Heart right ventricle (tissue), 16 donors: ENCODE results near the gene CAMKMT. TPM values are rescaled to one million over a fixed set of nuclear protein-coding genes. Genes with fewer than 3 reads are reported as not detected.

Experiments
- ATAC-seq, 8 donors: fragments of 200-7000 bp; cut with Tn5 transposase; one replicate each; pipeline ENCODE4 v1.9.1; 2020; ENCODE audit warnings: mild to moderate bottlenecking in 8 of 8, moderate library complexity in 8 of 8, moderate number of reproducible peaks in 1 of 8
- DNase-seq, 2 donors: peaks; one replicate each; pipeline ENCODE4 v3.0.0-alpha.2; 2020
- H3K27ac ChIP-seq, 10 donors: fragments of 200-600 bp; sonication (generic) in 2 of 10; one replicate each; pipeline versions ENCODE4 v1.5.0 to v1.8.0; 2020 to 2022; ENCODE audit warnings: mild to moderate bottlenecking in 3 of 10
- H3K27me3 ChIP-seq, 7 donors: fragments of 200-600 bp; one replicate each; pipeline ENCODE4 v1.8.0; 2021 to 2022; ENCODE audit warnings: mild to moderate bottlenecking in 2 of 7
- H3K36me3 ChIP-seq, 9 donors: fragments of 200-600 bp; sonication (generic) in 1 of 9; one replicate each; pipeline versions ENCODE4 v1.5.0 to v1.8.0; 2020 to 2022; ENCODE audit warnings: mild to moderate bottlenecking in 2 of 9
- H3K4me1 ChIP-seq, 9 donors: fragments of 200-600 bp; sonication (generic) in 1 of 9; one replicate each; pipeline versions ENCODE4 v1.5.0 to v1.8.0; 2020 to 2022; ENCODE audit warnings: mild to moderate bottlenecking in 4 of 9
- H3K4me3 ChIP-seq, 10 donors: fragments of 200-600 bp; sonication (generic) in 2 of 10; one replicate each; pipeline versions ENCODE4 v1.5.0 to v1.8.0; 2020 to 2022; ENCODE audit warnings: mild to moderate bottlenecking in 7 of 10, moderate library complexity in 2 of 10
- H3K9me3 ChIP-seq, 11 donors: fragments of 200-600 bp in 10 of 11; sonication (generic) in 2 of 11; one replicate each; pipeline versions ENCODE4 v1.5.0 to v1.8.0; 2013 to 2022; ENCODE audit warnings: mild to moderate bottlenecking in 2 of 11, control low read depth in 1 of 11, moderate library complexity in 1 of 11
- CTCF ChIP-seq, 9 donors: fragments of 200-600 bp; sonication (generic) in 2 of 9; IDR thresholded peaks; one replicate each; pipeline versions ENCODE4 v1.5.0 to v1.8.0; 2021 to 2022; ENCODE audit warnings: antibody characterized with exemption in 9 of 9, mild to moderate bottlenecking in 5 of 9, moderate library complexity in 1 of 9
- WGBS, 2 donors: extraction: QIAGEN DNeasy Blood & Tissue Kit; methylation state at CpG; one replicate each; pipeline ENCODE4 v1.1.7; 2013; ENCODE audit warnings: inconsistent platforms in 1 of 2; 5-methylcytosine and 5-hydroxymethylcytosine counted together
- intact Hi-C, 10 donors: fragments of 100-400 bp; cut with DNase I; formaldehyde crosslinking; loops; one replicate each; pipeline versions ENCODE4 v1.11.1 to v1.14.2; 2022
- polyA plus RNA-seq, 2 donors: library from polyadenylated mRNA; stranded (reverse); fragments of 200-250 nt; gene quantifications; one replicate each; pipeline ENCODE4 v1.2.3, GENCODE V29; 2013
- total RNA-seq, 10 donors: library from RNA; stranded (reverse); fragmentation: NEBNext Ultra II Directional in 3 of 10; extraction: Animal tissue kit (Norgen Biotek cat#: 25700) in 3 of 10; gene quantifications; one replicate each; pipeline versions ENCODE4 v1.2.1 to v1.2.4, GENCODE V29; 2021 to 2023
- donor health status: Arrhythmogenic right ventricular cardiomyopathy.
- donor health status: ischemic (EF 13 %, LVEDD 7.1; RV severe dilation, severe dysfunction).
- donor health status: healthy with polysubstance abuse.
- donor health status: DM: no; HTN: yes; CAD: no.
- donor health status: DM: no; HTN: no; CAD: no.
- donor health status: ischemic (EF 25% LVEDD 6.9; RV normal size, moderate dysfunction).
- donor health status: ischemic (EF 25% LVEDD 5.7; RV mildly dilated, moderate dysfunction).
- donor health status: healthy.
- donor health status: DM: yes; HTN: yes; CAD: no.
- donor health status: Ischemic cardiomyopathy.
- donor health status: ischemic (EF 35%, LVEDD 5.7; RV mildly dilated, moderate dysfunction).
- donor health status: nonischemic (EF 11% LVEDD 7.7; RV severe dilation, severe dysfunction).
- donor health status: DM: yes; HTN: yes; CAD: no.
- donor health status: PGD.
- donor health status: ischemic (EF 29% LVEDD 5.4; RV normal size, mild dysfunction).
- donor health status: nonischemic (EF 23%, LVEDD 6.1; RV moderate dilation, normal function).

CAMKMT gene
- total and polyA plus RNA-seq, 12 donors = 4.1 to 6.4 (median 4.8) TPM

DNA sequence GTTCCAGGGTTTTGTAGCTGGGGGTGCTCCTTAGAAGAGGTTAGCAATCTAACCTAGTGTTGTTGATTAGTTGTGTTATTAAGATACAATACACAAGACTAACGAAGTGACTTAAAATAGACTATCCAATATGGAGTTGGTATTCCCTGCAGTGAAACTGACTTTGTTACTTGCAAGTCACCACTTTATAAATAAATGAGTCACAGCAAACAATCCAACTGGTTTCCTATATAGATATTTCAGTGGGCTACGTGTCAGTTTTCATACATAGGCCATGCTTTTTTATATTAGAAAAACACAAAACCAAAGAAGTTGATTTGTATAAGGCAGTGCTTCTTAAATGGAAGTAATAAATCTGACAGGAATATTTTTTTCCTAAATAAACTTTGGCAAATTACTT, 274.0 kb downstream of the CAMKMT start:
- TF ChIP-seq CTCF (IDR thresholded peaks at IDR 0.05) = no peak
- peaks cover 0 to 32% (median 0%) of the 10 kb centered on the region in 11 donors for H3K9me3 ChIP-seq
- no peak for DNase-seq
- H3K4me3 ChIP-seq = no peak overlapping the region
- H3K4me1 ChIP-seq = peaks cover 0 to 23% (median 5%) of the 10 kb centered on the region in 9 donors
- intact Hi-C loops = no loop called here
- WGBS, 2 donors = 93 to 95% methylated on average over 2 of the region's 2 CpGs
- no peak for ATAC-seq
- H3K27ac ChIP-seq = no peak overlapping the region
- H3K36me3 ChIP-seq = no peaks in the 10 kb centered on the region
- H3K27me3 ChIP-seq = no peaks in the 10 kb centered on the region

DNA sequence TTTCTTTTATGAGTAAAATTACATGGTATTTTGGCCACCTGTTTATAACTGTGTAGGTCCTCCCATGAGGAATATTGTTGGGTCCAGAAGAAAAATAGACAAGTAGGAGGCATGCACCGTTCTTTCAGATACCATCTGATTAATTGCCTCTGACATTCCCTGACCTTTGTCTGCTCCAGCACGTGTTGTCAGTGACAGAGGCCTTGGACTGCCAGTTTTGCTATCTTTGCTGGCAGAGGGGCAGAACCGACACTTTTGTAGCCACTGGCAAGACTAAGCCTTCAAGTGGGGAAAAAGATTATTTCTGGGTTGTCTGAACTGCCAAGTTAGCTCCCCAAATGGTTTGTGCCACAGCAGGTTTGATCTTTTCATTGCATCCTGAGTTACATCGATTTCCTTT, 276.9 kb downstream of the CAMKMT start:
- Histone ChIP-seq H3K4me3 (no peak overlapping the region), H3K4me1 (peaks cover 0 to 32% (median 10%) of the 10 kb centered on the region in 9 donors), H3K9me3 (peaks cover 0 to 18% (median 0%) of the 10 kb centered on the region in 11 donors), H3K27me3 (no peaks in the 10 kb centered on the region), H3K27ac (peak overlapping the region in 6 of 10 donors; percentile 46 to 70 (median 52)), H3K36me3 (no peaks in the 10 kb centered on the region)
- TF ChIP-seq CTCF (IDR thresholded peaks at IDR 0.05) = no peak
- WGBS, 2 donors = 30 to 41% methylated on average over 4 of the region's 4 CpGs
- ATAC-seq (peak; percentile 52 to 94 (median 86)), DNase-seq (peak; percentile 17 to 52)
- intact Hi-C loops = no loop called here

GRCh38 chr2:44639399-44639798, 277.7 kb downstream of the CAMKMT start:
- WGBS, 2 donors = 68 to 78% methylated on average over 2 of the region's 2 CpGs
- Histone ChIP-seq H3K27ac (peak overlapping the region in 5 of 10 donors; percentile 21 to 70 (median 53)), H3K4me3 (no peak overlapping the region), H3K27me3 (no peaks in the 10 kb centered on the region), H3K4me1 (peaks cover 0 to 32% (median 10%) of the 10 kb centered on the region in 9 donors), H3K36me3 (no peaks in the 10 kb centered on the region), H3K9me3 (peaks cover 0 to 14% (median 0%) of the 10 kb centered on the region in 11 donors)
- intact Hi-C loops = no loop called here
- no peak for DNase-seq
- no peak for TF ChIP-seq CTCF (IDR thresholded peaks at IDR 0.05)
- ATAC-seq = peak in 3 of 8 donors; percentile 36 to 50 (median 47)

DNA sequence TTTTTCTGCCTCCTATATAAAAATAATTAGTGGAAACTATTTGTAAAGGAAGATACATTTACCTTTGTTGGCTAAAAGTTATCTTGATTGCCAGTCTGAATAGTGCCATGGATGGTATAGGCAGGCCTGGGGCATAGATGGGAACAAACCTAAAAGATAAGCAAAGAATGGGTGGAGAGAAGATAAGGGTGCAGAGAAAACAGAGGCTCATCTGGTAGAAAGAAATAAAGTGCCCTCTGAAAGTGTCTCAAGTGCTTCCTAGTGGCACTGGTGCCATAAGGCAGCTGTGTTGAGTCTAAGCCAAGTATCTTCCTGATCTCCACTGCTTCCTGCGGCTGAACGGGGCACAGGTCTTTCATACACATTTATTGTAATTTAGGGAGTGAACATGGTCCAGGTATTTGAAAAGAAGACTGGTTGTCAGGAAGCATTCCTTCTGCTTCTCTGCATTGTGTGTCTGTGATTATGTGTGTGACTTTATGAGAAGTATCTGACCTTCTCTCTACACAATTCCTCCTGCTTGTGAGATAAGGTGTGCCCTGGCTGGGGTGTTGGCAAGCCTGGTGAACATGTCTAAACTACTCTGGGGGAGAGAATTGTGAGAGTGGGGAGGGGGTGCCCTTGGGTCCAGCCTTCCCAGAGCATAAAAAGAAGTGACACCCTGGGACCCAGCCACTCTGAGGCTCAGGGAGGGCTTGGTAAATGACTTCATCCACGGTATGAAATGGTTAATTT, 280.5 kb downstream of the CAMKMT start:
- DNase-seq (no peak), ATAC-seq (peak in 6 of 8 donors; percentile 42 to 75 (median 62))
- H3K9me3 ChIP-seq = no peaks in the 10 kb centered on the region
- no peak overlapping the region for H3K27ac ChIP-seq
- WGBS, 2 donors = 52 to 67% methylated on average over 3 of the region's 3 CpGs
- TF ChIP-seq CTCF (IDR thresholded peaks at IDR 0.05) = no peak
- H3K36me3 ChIP-seq = no peaks in the 10 kb centered on the region
- intact Hi-C loops = no loop called here
- H3K27me3 ChIP-seq = no peaks in the 10 kb centered on the region
- peaks cover 0 to 32% (median 10%) of the 10 kb centered on the region in 9 donors for H3K4me1 ChIP-seq
- H3K4me3 ChIP-seq = no peak overlapping the region
